HEK293 (cell line): ENCODE results near the gene TTC7B.

Experiments
- CTCF ChIA-PET: fragments of 350-600 bp; formaldehyde crosslinking; extraction: SDS; loops from one replicate; lab custom pipeline; 2021; ENCODE audit warnings: antibody characterized with exemption; lab: Yijun Ruan, JAX
- POLR2A ChIA-PET: fragments of 300-600 bp; formaldehyde crosslinking; extraction: SDS; loops from one replicate; lab custom pipeline; 2020; ENCODE audit warnings: antibody characterized with exemption, inconsistent platforms; lab: Yijun Ruan, JAX
- H3K27ac ChIP-seq: fragments of 200-500 bp; sonication (Bioruptor generic); 2 replicates; pipeline ENCODE4 v1.5.1; 2014; ENCODE audit warnings: low read depth, low read length, control low read depth, inconsistent platforms; ENCODE audit errors: extremely low read depth
- H3K36me3 ChIP-seq, 2 experiments: fragments of 200-500 bp in 1 of 2; sonication (Bioruptor generic) in 1 of 2; 1 replicate in 1 of 2; 2 replicates in 1 of 2; pipeline ENCODE4 v1.5.1; 2014 to 2017; ENCODE audit warnings: inconsistent platforms in 2 of 2, low read length in 2 of 2; ENCODE audit not compliant: control insufficient read depth in 2 of 2, insufficient read depth in 1 of 2
- H3K4me1 ChIP-seq: fragments of 200-500 bp; sonication (Bioruptor generic); 2 replicates; pipeline ENCODE4 v1.5.1; 2014; ENCODE audit warnings: mild to moderate bottlenecking, low read length, inconsistent platforms; ENCODE audit not compliant: control insufficient read depth, insufficient read depth
- H3K4me3 ChIP-seq: 2 replicates; pipeline ENCODE4 v1.5.1; 2011; ENCODE audit warnings: low read depth, mild to moderate bottlenecking, control low read depth, low read length, moderate library complexity
- H3K9me3 ChIP-seq: fragments of 200-500 bp; sonication (Bioruptor generic); 2 replicates; pipeline ENCODE4 v1.5.1; 2014; ENCODE audit warnings: low read depth, low read length, inconsistent platforms; ENCODE audit not compliant: control insufficient read depth, insufficient read depth
- IKZF3 ChIP-seq: fragments of 450-650 bp; IDR thresholded peaks from 2 replicates; pipeline ENCODE4 v1.5.0; 2018; ENCODE audit warnings: missing biosample characterization, mild to moderate bottlenecking, missing genetic modification characterization, moderate library complexity
- TCF7L2 ChIP-seq: IDR thresholded peaks from 2 replicates; pipeline ENCODE4 v1.6.1; 2011; ENCODE audit warnings: low read depth, mild to moderate bottlenecking, inconsistent platforms, low read length, moderate library complexity, borderline replicate concordance
- TRIM28 ChIP-seq: IDR thresholded peaks from 2 replicates; pipeline ENCODE4 v1.6.1; 2011; ENCODE audit warnings: low read length, control low read depth, borderline replicate concordance
- ZBTB17 ChIP-seq: fragments of 450-650 bp; formaldehyde crosslinking; IDR thresholded peaks from 2 replicates; pipeline ENCODE4 v1.5.1; 2016; ENCODE audit warnings: missing biosample characterization, missing genetic modification characterization
- ZFP41 ChIP-seq: fragments of 450-650 bp; formaldehyde crosslinking; IDR thresholded peaks from 2 replicates; pipeline ENCODE4 v1.5.1; 2016; ENCODE audit warnings: missing biosample characterization, missing genetic modification characterization, borderline replicate concordance
- ZNF155 ChIP-seq: fragments of 450-650 bp; formaldehyde crosslinking; IDR thresholded peaks from 2 replicates; pipeline ENCODE4 v1.5.1; 2016; ENCODE audit warnings: missing biosample characterization, missing genetic modification characterization
- ZNF24 ChIP-seq: fragments of 450-650 bp; formaldehyde crosslinking; IDR thresholded peaks from 2 replicates; pipeline ENCODE4 v1.5.1; 2016; ENCODE audit warnings: missing biosample characterization, missing genetic modification characterization
- ZNF248 ChIP-seq: fragments of 450-650 bp; formaldehyde crosslinking; IDR thresholded peaks from 2 replicates; pipeline ENCODE4 v1.5.1; 2017; ENCODE audit warnings: missing biosample characterization, missing genetic modification characterization
- ZNF274 ChIP-seq, 2 experiments: fragments of 200-500 bp in 1 of 2; fragments of 450-650 bp in 1 of 2; sonication (Bioruptor generic) in 1 of 2; formaldehyde crosslinking in 1 of 2; IDR thresholded peaks; 2 replicates each; pipeline versions ENCODE4 v1.5.1 to v1.6.1; 2014 to 2016; ENCODE audit warnings: borderline replicate concordance in 1 of 2, inconsistent platforms in 1 of 2, low read length in 1 of 2, missing biosample characterization in 1 of 2, missing genetic modification characterization in 1 of 2
- ZNF529 ChIP-seq: fragments of 450-650 bp; formaldehyde crosslinking; IDR thresholded peaks from 2 replicates; pipeline ENCODE4 v1.5.1; 2017; ENCODE audit warnings: missing genetic modification characterization, missing biosample characterization; ENCODE audit not compliant: insufficient replicate concordance
- ZNF548 ChIP-seq: fragments of 450-650 bp; formaldehyde crosslinking; IDR thresholded peaks from 2 replicates; pipeline ENCODE4 v1.5.1; 2016; ENCODE audit warnings: missing biosample characterization, missing genetic modification characterization
- ZNF549 ChIP-seq: fragments of 450-650 bp; IDR thresholded peaks from 2 replicates; pipeline ENCODE4 v1.5.1; 2018; ENCODE audit warnings: missing biosample characterization, missing genetic modification characterization, mild to moderate bottlenecking, inconsistent platforms, moderate library complexity
- ZNF560 ChIP-seq: fragments of 450-650 bp; formaldehyde crosslinking; IDR thresholded peaks from 2 replicates; pipeline ENCODE4 v1.5.1; 2017; ENCODE audit warnings: missing biosample characterization, missing genetic modification characterization, borderline replicate concordance
- ZNF600 ChIP-seq: fragments of 450-650 bp; formaldehyde crosslinking; IDR thresholded peaks from 2 replicates; pipeline ENCODE4 v1.5.1; 2016; ENCODE audit warnings: missing biosample characterization, missing genetic modification characterization
- ZNF658 ChIP-seq: fragments of 450-650 bp; formaldehyde crosslinking; IDR thresholded peaks from 2 replicates; pipeline ENCODE4; 2016; ENCODE audit warnings: missing biosample characterization, missing genetic modification characterization
- ZNF785 ChIP-seq: fragments of 450-650 bp; formaldehyde crosslinking; IDR thresholded peaks from 2 replicates; pipeline ENCODE4 v1.5.1; 2016; ENCODE audit warnings: missing biosample characterization, missing genetic modification characterization
- TF ChIP-seq, protein P1 (sequence below): fragments of 450-650 bp; formaldehyde crosslinking; optimal IDR thresholded peaks from 2 replicates; pipeline ENCODE3; 2016; ENCODE audit warnings: missing biosample characterization, mild to moderate bottlenecking, missing genetic modification characterization
- TF ChIP-seq, protein P2 (sequence below): fragments of 450-650 bp; formaldehyde crosslinking; IDR thresholded peaks from 2 replicates; pipeline ENCODE4 v1.5.1; 2016; ENCODE audit warnings: missing biosample characterization, missing genetic modification characterization
- TF ChIP-seq, protein P3 (sequence below): fragments of 450-650 bp; formaldehyde crosslinking; IDR thresholded peaks from 2 replicates; pipeline ENCODE4 v1.5.1; 2016; ENCODE audit warnings: missing biosample characterization, missing genetic modification characterization
- TF ChIP-seq, protein P4 (sequence below): fragments of 450-650 bp; IDR thresholded peaks from 2 replicates; pipeline ENCODE4 v1.5.1; 2018; ENCODE audit warnings: missing biosample characterization, missing genetic modification characterization
- TF ChIP-seq, protein P5 (sequence below): fragments of 450-650 bp; formaldehyde crosslinking; IDR thresholded peaks from 2 replicates; pipeline ENCODE4 v1.5.1; 2016; ENCODE audit warnings: missing biosample characterization, missing genetic modification characterization

Gene TTC7B

DNA sequence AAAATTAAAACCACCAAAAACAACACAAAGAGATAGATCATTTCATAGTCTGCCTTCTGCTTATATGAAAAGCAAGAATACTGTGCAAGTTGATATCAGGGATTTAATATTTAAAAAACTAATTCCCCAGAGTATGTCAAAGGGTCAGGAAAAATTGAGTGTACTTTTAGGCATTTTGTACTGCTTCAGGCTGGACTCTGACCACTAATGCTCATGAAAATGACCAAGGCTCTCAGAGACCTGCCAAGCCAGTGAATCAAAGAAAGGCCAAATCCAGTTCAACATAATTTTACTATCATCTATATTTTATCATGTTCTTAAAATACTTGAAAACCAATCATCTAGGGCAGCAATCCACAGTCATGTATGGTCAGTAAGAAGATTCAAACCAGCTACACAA, 66.0 kb downstream of the TTC7B start:
- H3K4me1 ChIP-seq, result no peaks in the 10 kb centered on the region
- H3K27ac ChIP-seq, result no peak overlapping the region
- H3K36me3 ChIP-seq, result no peaks in the 10 kb centered on the region; a peak in 1 of 3 replicates
- H3K9me3 ChIP-seq, result no peaks in the 10 kb centered on the region
- POLR2A ChIA-PET, result no interaction called here
- TF ChIP-seq, protein P1, sequence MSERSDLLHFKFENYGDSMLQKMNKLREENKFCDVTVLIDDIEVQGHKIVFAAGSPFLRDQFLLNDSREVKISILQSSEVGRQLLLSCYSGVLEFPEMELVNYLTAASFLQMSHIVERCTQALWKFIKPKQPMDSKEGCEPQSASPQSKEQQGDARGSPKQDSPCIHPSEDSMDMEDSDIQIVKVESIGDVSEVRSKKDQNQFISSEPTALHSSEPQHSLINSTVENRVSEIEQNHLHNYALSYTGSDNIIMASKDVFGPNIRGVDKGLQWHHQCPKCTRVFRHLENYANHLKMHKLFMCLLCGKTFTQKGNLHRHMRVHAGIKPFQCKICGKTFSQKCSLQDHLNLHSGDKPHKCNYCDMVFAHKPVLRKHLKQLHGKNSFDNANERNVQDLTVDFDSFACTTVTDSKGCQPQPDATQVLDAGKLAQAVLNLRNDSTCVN, result no peak
- TF ChIP-seq ZNF248 (tag by site-specific recombination) (no peak), IKZF3 (tag by site-specific recombination) (no peak), ZNF600 (tag by site-specific recombination) (no peak), ZNF549 (tag by site-specific recombination) (no peak), ZNF785 (no peak), ZFP41 (tag by site-specific recombination) (no peak)
- TF ChIP-seq, protein P2, sequence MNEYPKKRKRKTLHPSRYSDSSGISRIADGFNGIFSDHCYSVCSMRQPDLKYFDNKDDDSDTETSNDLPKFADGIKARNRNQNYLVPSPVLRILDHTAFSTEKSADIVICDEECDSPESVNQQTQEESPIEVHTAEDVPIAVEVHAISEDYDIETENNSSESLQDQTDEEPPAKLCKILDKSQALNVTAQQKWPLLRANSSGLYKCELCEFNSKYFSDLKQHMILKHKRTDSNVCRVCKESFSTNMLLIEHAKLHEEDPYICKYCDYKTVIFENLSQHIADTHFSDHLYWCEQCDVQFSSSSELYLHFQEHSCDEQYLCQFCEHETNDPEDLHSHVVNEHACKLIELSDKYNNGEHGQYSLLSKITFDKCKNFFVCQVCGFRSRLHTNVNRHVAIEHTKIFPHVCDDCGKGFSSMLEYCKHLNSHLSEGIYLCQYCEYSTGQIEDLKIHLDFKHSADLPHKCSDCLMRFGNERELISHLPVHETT, result no peak
- TF ChIP-seq, protein P3, sequence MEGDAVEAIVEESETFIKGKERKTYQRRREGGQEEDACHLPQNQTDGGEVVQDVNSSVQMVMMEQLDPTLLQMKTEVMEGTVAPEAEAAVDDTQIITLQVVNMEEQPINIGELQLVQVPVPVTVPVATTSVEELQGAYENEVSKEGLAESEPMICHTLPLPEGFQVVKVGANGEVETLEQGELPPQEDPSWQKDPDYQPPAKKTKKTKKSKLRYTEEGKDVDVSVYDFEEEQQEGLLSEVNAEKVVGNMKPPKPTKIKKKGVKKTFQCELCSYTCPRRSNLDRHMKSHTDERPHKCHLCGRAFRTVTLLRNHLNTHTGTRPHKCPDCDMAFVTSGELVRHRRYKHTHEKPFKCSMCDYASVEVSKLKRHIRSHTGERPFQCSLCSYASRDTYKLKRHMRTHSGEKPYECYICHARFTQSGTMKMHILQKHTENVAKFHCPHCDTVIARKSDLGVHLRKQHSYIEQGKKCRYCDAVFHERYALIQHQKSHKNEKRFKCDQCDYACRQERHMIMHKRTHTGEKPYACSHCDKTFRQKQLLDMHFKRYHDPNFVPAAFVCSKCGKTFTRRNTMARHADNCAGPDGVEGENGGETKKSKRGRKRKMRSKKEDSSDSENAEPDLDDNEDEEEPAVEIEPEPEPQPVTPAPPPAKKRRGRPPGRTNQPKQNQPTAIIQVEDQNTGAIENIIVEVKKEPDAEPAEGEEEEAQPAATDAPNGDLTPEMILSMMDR, result no peak
- CTCF ChIA-PET, result interaction anchor here (0.8 to 0.9 kb wide), 2 partner anchors 10 to 53 kb away, joined by 3 to 4 read pairs; no protein-coding TSS in a partner anchor
- no peak overlapping the region for H3K4me3 ChIP-seq

DNA sequence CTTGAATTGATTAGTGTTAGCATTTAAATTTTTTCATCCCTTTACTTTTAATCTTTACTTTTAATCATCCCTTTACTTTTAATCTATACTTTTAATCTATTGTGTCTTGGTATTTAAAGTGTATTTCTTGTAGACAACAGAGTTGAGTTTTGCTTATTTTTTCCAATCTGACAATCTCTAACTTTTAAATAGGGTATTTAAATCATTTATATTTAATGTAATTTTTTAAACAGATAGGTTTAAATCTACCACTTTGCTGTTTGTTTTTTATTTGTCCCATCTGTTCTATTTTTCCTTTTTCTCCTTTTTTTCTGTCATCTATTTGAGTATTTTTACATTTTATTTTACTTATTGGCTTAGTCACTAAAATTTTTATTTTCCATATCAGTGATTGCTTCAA, 68.3 kb downstream of the TTC7B start:
- CTCF ChIA-PET, result no interaction called here

DNA sequence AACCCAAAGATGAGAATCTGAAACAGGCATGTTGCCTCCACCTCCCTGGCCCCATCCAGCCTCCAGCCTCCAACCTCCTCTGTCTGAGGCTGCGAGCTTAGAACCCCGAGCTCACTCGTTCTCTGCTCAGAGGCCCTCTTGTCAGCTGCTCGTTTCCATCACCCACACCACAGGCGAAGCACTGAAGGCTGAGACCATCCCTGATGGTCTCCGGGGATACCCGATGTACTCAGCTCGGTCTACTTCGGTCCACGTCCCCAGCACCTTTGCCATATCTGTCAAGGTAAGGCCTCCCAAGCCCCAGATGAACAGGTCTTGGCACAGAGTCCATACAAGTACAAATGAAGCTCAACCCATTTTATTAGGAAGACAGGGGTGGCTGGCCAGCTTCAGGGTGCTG, 72.4 kb downstream of the TTC7B start:
- Histone ChIP-seq H3K36me3 (peaks cover 0 to 15% of the 10 kb centered on the region in 2 experiments; a peak in 2 of 3 replicates), H3K9me3 (no peaks in the 10 kb centered on the region), H3K4me1 (no peaks in the 10 kb centered on the region), H3K27ac (no peak overlapping the region), H3K4me3 (no peak overlapping the region)
- ChIA-PET CTCF (interaction anchor here (0.6 to 1.9 kb wide), 3 partner anchors 13 to 40 kb away, joined by 3 to 4 read pairs (median 3); no protein-coding TSS in a partner anchor), POLR2A (no interaction called here)
- TF ChIP-seq ZNF274 (IDR thresholded peaks at IDR 0.05; ENCODE audit: low read length) (no peak), ZNF274 (tag by site-specific recombination; IDR thresholded peaks at IDR 0.05; ENCODE audit: borderline replicate concordance) (no peak), ZNF560 (tag by site-specific recombination) (no peak), TRIM28 (no peak), ZNF155 (tag by site-specific recombination) (no peak), ZNF658 (no peak), ZNF548 (tag by site-specific recombination) (no peak), ZNF24 (tag by site-specific recombination) (no peak), ZBTB17 (tag by site-specific recombination) (no peak)
- TF ChIP-seq, protein P4, sequence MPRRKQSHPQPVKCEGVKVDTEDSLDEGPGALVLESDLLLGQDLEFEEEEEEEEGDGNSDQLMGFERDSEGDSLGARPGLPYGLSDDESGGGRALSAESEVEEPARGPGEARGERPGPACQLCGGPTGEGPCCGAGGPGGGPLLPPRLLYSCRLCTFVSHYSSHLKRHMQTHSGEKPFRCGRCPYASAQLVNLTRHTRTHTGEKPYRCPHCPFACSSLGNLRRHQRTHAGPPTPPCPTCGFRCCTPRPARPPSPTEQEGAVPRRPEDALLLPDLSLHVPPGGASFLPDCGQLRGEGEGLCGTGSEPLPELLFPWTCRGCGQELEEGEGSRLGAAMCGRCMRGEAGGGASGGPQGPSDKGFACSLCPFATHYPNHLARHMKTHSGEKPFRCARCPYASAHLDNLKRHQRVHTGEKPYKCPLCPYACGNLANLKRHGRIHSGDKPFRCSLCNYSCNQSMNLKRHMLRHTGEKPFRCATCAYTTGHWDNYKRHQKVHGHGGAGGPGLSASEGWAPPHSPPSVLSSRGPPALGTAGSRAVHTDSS, result no peak
- TF ChIP-seq, protein P5, sequence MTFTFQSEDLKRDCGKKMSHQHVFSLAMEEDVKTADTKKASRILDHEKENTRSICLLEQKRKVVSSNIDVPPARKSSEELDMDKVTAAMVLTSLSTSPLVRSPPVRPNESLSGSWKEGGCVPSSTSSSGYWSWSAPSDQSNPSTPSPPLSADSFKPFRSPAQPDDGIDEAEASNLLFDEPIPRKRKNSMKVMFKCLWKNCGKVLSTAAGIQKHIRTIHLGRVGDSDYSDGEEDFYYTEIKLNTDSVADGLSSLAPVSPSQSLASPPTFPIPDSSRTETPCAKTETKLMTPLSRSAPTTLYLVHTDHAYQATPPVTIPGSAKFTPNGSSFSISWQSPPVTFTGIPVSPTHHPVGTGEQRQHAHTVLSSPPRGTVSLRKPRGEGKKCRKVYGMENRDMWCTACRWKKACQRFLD (tag by site-specific recombination), result no peak

More for the DNA sequence above, 68.3 kb downstream of the TTC7B start:
- Histone ChIP-seq H3K36me3 (peaks cover 0 to 9% of the 10 kb centered on the region in 2 experiments; a peak in 2 of 3 replicates), H3K9me3 (no peaks in the 10 kb centered on the region), H3K4me3 (no peak overlapping the region), H3K4me1 (no peaks in the 10 kb centered on the region), H3K27ac (no peak overlapping the region)
- no peak for TF ChIP-seq ZNF529 (tag by site-specific recombination)
- TF ChIP-seq, protein P3, result no peak
- no peak for TF ChIP-seq TCF7L2
- POLR2A ChIA-PET, result no interaction called here
